HG03280 (cell line): Measurements from ENCODE around the gene WFDC12.
"Not testable (repeated sequence)": the region's sequence is repeated elsewhere in the genome, so short reads cannot be mapped to it uniquely, and the experiment has no call there.

Source experiments
- ATAC-seq: cut with Tn5 transposase; IDR thresholded peaks from one replicate; pipeline ENCODE4 v1.9.1; 2021; ENCODE audit warnings: mild to moderate bottlenecking, moderate library complexity; ENCODE audit not compliant: unreplicated experiment

The WFDC12 gene, protein sequence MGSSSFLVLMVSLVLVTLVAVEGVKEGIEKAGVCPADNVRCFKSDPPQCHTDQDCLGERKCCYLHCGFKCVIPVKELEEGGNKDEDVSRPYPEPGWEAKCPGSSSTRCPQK

DNA sequence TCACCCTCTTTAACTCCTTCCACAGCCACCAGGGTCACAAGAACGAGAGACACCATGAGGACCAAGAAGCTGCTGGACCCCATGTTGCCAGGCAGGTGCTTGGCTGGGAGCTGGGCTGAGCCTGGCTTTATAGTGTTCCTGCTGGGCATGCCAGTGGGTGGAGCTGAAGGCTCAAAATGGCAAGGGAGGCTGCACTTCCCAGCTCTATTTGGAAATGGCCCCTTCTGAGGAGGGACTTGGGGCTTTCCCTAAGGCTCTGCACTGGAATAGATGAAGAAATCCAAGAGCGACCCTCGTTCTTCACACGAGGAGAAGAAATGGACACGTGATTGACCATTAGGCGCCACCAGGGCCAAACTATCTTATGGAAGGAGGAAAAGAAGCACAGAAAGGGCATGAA is at the start of gene WFDC12:
TSS of gene WFDC12 (minus strand) at position 101 of the 400 bp plus-strand sequence. CDS start at position 83, 18 bp downstream.
- ATAC-seq: no peak

DNA sequence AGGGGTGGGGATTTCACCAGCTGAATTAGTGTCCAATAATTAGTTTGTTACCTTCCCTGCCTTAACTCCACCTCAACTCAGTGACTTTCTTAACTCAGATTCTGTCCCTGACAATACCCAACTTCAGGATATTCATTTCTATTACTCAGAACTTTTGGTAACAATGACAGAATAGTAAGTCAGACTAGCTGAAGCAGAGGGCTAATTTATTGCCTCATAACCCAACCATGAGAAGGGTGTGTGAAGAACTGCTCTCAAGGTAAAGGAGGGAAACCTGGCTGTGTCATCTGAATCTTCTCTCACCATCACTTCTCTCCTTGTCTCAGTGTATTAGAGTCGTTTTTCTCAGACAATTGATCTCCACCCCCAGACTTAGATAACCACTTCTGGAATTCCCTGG is 49.3 kb upstream of the WFDC12 start:
- no peak for ATAC-seq

- no peak for ATAC-seq
Observed at GRCh38 chr20:45164906-45165305, 40.6 kb upstream of the WFDC12 start.

GRCh38 chr20:45163083-45163803 is 39.0 kb upstream of the WFDC12 start:
- ATAC-seq: no peak

- ATAC-seq: no peak
Observed at GRCh38 chr20:45157962-45158361, 33.7 kb upstream of the WFDC12 start.

DNA sequence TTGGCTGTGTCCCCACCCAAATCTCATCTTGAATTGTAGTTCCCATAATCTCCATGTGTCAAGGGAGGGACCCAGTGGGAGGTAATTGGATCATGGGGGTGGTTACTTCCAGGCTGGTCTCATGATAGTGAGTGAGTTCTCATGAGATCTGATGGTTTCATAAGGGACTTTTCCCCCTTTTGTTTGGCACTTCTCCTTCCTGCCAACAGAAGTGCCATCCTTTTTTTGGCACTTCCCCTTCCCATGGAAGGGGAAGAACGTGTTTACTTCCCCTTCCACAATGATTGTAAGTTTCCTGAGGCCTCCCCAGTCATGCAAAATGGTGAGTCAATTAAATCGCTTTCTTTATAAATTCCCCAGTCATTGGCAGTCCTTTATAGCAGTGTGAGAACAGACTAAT is 32.4 kb upstream of the WFDC12 start:
- ATAC-seq: no peak

DNA sequence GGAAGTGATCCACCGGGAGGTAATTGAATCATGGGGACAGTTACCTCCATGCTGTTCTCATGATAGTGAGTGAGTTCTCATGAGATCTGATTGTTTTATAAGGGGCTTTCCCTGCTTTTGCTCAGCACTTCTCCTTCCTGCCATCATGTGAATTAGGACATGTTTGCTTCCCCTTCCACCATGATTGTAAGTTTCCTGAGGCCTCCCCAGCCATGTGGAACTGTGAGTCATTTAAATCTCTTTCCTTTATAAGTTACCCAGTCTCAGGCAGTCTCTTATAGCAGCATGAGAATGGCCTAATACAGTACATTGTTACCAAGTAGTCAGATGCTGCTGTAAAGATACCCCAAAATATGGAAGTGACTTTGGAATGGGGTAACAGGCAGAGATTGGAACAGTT is 30.5 kb upstream of the WFDC12 start:
- not testable (repeated sequence) for ATAC-seq

GRCh38 chr20:45154183-45154582 is 29.9 kb upstream of the WFDC12 start:
- ATAC-seq: no peak

- ATAC-seq: no peak
Observed at GRCh38 chr20:45153752-45154151, 29.5 kb upstream of the WFDC12 start.

DNA sequence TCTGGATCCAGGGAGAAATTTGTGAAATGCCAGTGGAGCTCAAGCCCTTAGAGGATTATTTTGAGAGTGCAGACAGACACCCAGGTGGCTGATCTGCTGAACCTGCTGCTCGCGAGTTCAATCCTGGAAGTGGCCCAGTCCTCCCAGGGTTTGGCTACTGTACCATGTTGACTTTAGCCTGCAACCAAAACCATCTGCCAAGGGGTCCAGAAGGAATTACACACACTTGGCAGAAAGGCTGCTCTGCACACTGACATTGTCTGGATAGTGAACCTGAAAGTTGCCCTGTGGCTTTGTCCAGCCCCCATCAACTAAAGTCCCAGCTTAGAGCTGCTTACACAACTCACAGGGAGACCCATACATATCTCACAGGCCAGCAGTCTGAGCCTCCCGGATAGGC is 28.9 kb upstream of the WFDC12 start:
- ATAC-seq: no peak

- no peak for ATAC-seq
Observed at GRCh38 chr20:45152405-45152804, 28.1 kb upstream of the WFDC12 start.

- ATAC-seq: no peak
Observed at GRCh38 chr20:45149062-45149461, 24.8 kb upstream of the WFDC12 start.

- no peak for ATAC-seq
Observed at GRCh38 chr20:45140836-45141235, 16.6 kb upstream of the WFDC12 start.

GRCh38 chr20:45139733-45140375 is 15.6 kb upstream of the WFDC12 start:
- not testable (repeated sequence) for ATAC-seq

- ATAC-seq: no peak
Observed at GRCh38 chr20:45138561-45139300, 14.5 kb upstream of the WFDC12 start.

- no peak for ATAC-seq
Observed at GRCh38 chr20:45136911-45137310, 12.6 kb upstream of the WFDC12 start.

GRCh38 chr20:45128099-45128498 is 3.8 kb upstream of the WFDC12 start:
- no peak for ATAC-seq

GRCh38 chr20:45121388-45121787 is 2.9 kb downstream of the WFDC12 start:
- ATAC-seq: no peak

GRCh38 chr20:45119556-45120266 is 4.6 kb downstream of the WFDC12 start:
- ATAC-seq: no peak

DNA sequence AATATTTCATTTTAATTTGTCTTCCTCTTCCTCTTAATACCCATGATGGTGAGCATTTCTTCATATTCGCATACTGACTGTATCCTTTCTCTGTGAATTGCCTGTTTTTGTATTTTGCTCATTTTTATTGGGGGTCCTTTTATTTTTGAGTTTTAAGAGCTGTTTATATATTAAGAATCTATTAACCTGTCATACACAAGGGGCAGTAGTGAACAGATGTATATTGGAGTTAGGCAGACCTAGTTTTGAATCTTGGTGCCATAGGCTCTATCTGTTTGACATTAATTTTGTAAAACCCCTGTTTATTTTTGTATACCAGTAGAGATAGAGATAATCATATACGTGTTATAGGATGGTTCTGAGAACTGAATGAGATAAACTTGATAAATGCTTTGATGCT is 6.2 kb downstream of the WFDC12 start:
- ATAC-seq: no peak

GRCh38 chr20:45117581-45117980 is 6.7 kb downstream of the WFDC12 start:
- no peak for ATAC-seq
